CD14-positive monocyte (primary cell): ENCODE measurements around the gene ABCA4. TPM values are rescaled to one million over a fixed set of nuclear protein-coding genes. Genes with fewer than 3 reads are reported as not detected.
"Not testable (repeated sequence)": the region's sequence is repeated elsewhere in the genome, so short reads cannot be mapped to it uniquely, and the experiment has no call there.

Source experiments
- DNase-seq, 3 donors: peaks; one replicate each; pipeline ENCODE4 v3.0.0-alpha.2; 2011 to 2022
- H2AFZ ChIP-seq: 2 replicates; pipeline ENCODE4 v1.6.0; 2012; ENCODE audit warnings: mild to moderate bottlenecking, low read depth, low read length, inconsistent platforms; ENCODE audit not compliant: insufficient read depth, poor library complexity, severe bottlenecking
- H3K27ac ChIP-seq, 2 donors: 1 replicate in 1 of 2; 2 replicates in 1 of 2; pipeline ENCODE4 v1.5.1; 2012 to 2013; ENCODE audit warnings: low read length in 2 of 2, control low read depth in 1 of 2, inconsistent platforms in 1 of 2, low read depth in 1 of 2, mild to moderate bottlenecking in 1 of 2
- H3K27me3 ChIP-seq, 2 donors: one replicate each; pipeline versions ENCODE4 v1.6.0 to v1.6.1; 2011 to 2013; ENCODE audit warnings: low read length in 2 of 2; ENCODE audit not compliant: control insufficient read depth in 2 of 2, insufficient read depth in 2 of 2
- H3K36me3 ChIP-seq, 2 donors: replicated peaks in 1 of 2; 1 replicate in 1 of 2; 2 replicates in 1 of 2; pipeline versions ENCODE4 v1.5.1 to v1.6.1; 2012 to 2013; ENCODE audit warnings: low read length in 2 of 2, control low read depth in 1 of 2, inconsistent platforms in 1 of 2, mild to moderate bottlenecking in 1 of 2; ENCODE audit not compliant: insufficient read depth in 2 of 2, control insufficient read depth in 1 of 2
- H3K4me1 ChIP-seq, 2 donors: 1 replicate in 1 of 2; 2 replicates in 1 of 2; pipeline versions ENCODE4 v1.5.1 to v1.6.1; 2012 to 2013; ENCODE audit warnings: low read length in 2 of 2, control low read depth in 1 of 2, inconsistent platforms in 1 of 2, mild to moderate bottlenecking in 1 of 2, moderate library complexity in 1 of 2; ENCODE audit not compliant: insufficient read depth in 2 of 2, control insufficient read depth in 1 of 2
- H3K4me2 ChIP-seq: replicated peaks from 2 replicates; pipeline ENCODE3; 2012; ENCODE audit warnings: low read length, moderate library complexity, mild to moderate bottlenecking; ENCODE audit not compliant: poor library complexity, severe bottlenecking; ENCODE audit errors: extremely low read depth
- H3K4me3 ChIP-seq, 3 experiments: fragments of 200-600 bp in 1 of 3; sonication (generic) in 1 of 3; replicated peaks in 1 of 3; 1 replicate in 2 of 3; 2 replicates in 1 of 3; pipeline ENCODE4 v1.5.1; 2011 to 2013; ENCODE audit warnings: low read length in 3 of 3, mild to moderate bottlenecking in 3 of 3, control low read depth in 2 of 3, low read depth in 2 of 3, inconsistent platforms in 1 of 3, moderate library complexity in 1 of 3
- H3K79me2 ChIP-seq: 2 replicates; pipeline ENCODE4 v1.6.0; 2012; ENCODE audit warnings: mild to moderate bottlenecking, control low read depth, inconsistent platforms, low read length, moderate library complexity; ENCODE audit not compliant: insufficient read depth
- H3K9ac ChIP-seq: 2 replicates; pipeline ENCODE4 v1.6.0; 2017; ENCODE audit warnings: low read length, mild to moderate bottlenecking; ENCODE audit not compliant: insufficient read depth, poor library complexity, severe bottlenecking
- H3K9me3 ChIP-seq, 2 donors: replicated peaks in 1 of 2; 1 replicate in 1 of 2; 2 replicates in 1 of 2; pipeline versions ENCODE4 v1.5.1 to v1.6.1; 2012 to 2013; ENCODE audit warnings: low read length in 2 of 2, control low read depth in 1 of 2; ENCODE audit not compliant: control insufficient read depth in 1 of 2, insufficient read depth in 1 of 2
- H4K20me1 ChIP-seq: 2 replicates; pipeline ENCODE4 v1.6.0; 2012; ENCODE audit warnings: mild to moderate bottlenecking, low read length, control low read depth, moderate library complexity; ENCODE audit not compliant: insufficient read depth
- H3K27ac Mint-ChIP-seq, 7 donors: one replicate each; pipeline ENCODE4 v1.8.0; 2020; ENCODE audit warnings: mild to moderate bottlenecking in 7 of 7, mixed read lengths in 7 of 7, moderate library complexity in 6 of 7, inconsistent platforms in 2 of 7
- H3K27me3 Mint-ChIP-seq, 3 donors: one replicate each; pipeline ENCODE4 v1.8.0; 2021 to 2022; ENCODE audit warnings: low read depth in 3 of 3, mild to moderate bottlenecking in 3 of 3, mixed read lengths in 3 of 3, moderate library complexity in 3 of 3, inconsistent platforms in 1 of 3
- H3K36me3 Mint-ChIP-seq, 2 donors: one replicate each; pipeline ENCODE4 v1.8.0; 2020; ENCODE audit warnings: mixed read lengths in 2 of 2, inconsistent platforms in 1 of 2, mild to moderate bottlenecking in 1 of 2
- H3K4me1 Mint-ChIP-seq: one replicate; pipeline ENCODE4 v1.8.0; 2020; ENCODE audit warnings: mild to moderate bottlenecking, mixed read lengths
- H3K4me3 Mint-ChIP-seq, 2 donors: one replicate each; pipeline ENCODE4 v1.8.0; 2020; ENCODE audit warnings: mild to moderate bottlenecking in 2 of 2, mixed read lengths in 2 of 2, moderate library complexity in 1 of 2
- H3K9me3 Mint-ChIP-seq, 7 donors: one replicate each; pipeline ENCODE4 v1.8.0; 2020 to 2022; ENCODE audit warnings: mixed read lengths in 7 of 7, mild to moderate bottlenecking in 6 of 7, moderate library complexity in 6 of 7, inconsistent platforms in 2 of 7
- CTCF ChIP-seq: fragments of 200-600 bp; IDR thresholded peaks from one replicate; pipeline ENCODE4 v1.8.0; 2022; ENCODE audit warnings: antibody characterized with exemption, mild to moderate bottlenecking
- WGBS: methylation state at CpG from one replicate; pipeline ENCODE4 v1.1.5; 2013; ENCODE audit warnings: missing lambda C conversion rate; ENCODE audit not compliant: insufficient coverage; 5-methylcytosine and 5-hydroxymethylcytosine counted together
- intact Hi-C, 2 donors: fragments of 100-400 bp; cut with micrococcal nuclease; formaldehyde crosslinking; loops; one replicate each; pipeline versions ENCODE4 v1.15.0 to v1.15.1; 2023
- polyA plus RNA-seq, 3 donors: library from polyadenylated mRNA; depleted of rRNA in 1 of 3; unstranded in 2 of 3; stranded (reverse) in 1 of 3; fragments of 300-500 nt in 2 of 3; fragments of >200 nt in 1 of 3; fragmentation: Illumina TruSeq in 2 of 3; gene quantifications; 1 replicate in 2 of 3; 2 replicates in 1 of 3; pipeline ENCODE4 v1.2.3, GENCODE V29; 2012 to 2021

The ABCA4 gene
- polyA plus RNA-seq, 3 donors: not detected

- Histone ChIP-seq H3K4me1 (no peaks in the 10 kb centered on the region), H3K9ac (no peak overlapping the region), H2AFZ (no peak overlapping the region), H3K4me3 (no peak overlapping the region), H3K27me3 (peaks cover under 1 to 3% of the 10 kb centered on the region in 2 donors), H4K20me1 (no peaks in the 10 kb centered on the region), H3K9me3 (no peaks in the 10 kb centered on the region), H3K4me2 (no peak overlapping the region), H3K27ac (no peak overlapping the region), H3K36me3 (no peaks in the 10 kb centered on the region), H3K79me2 (no peaks in the 10 kb centered on the region)
- Mint-ChIP-seq H3K9me3 (peaks cover 0 to 9% (median 3%) of the 10 kb centered on the region in 7 donors), H3K36me3 (no peaks in the 10 kb centered on the region), H3K4me3 (no peak overlapping the region), H3K27ac (no peak overlapping the region), H3K27me3 (peaks cover 2 to 13% (median 9%) of the 10 kb centered on the region in 3 donors), H3K4me1 (no peaks in the 10 kb centered on the region)
- no CpG with 5 or more reads among the region's 5 CpGs for WGBS
- intact Hi-C loops: no loop called here
- no peak for DNase-seq
- no peak for TF ChIP-seq CTCF
Observed at GRCh38 chr1:94165843-94166242, 44.9 kb upstream of the ABCA4 start.

GRCh38 chr1:94164885-94165284 lies 43.9 kb upstream of the ABCA4 start:
- H3K27ac Mint-ChIP-seq, H3K4me1 Mint-ChIP-seq, H4K20me1 ChIP-seq, H3K9me3 Mint-ChIP-seq, H3K4me3 ChIP-seq, H3K9me3 ChIP-seq, H3K79me2 ChIP-seq, H3K4me1 ChIP-seq, H2AFZ ChIP-seq, intact Hi-C loops, H3K9ac ChIP-seq, DNase-seq, H3K27ac ChIP-seq, H3K27me3 ChIP-seq, H3K4me3 Mint-ChIP-seq, H3K36me3 ChIP-seq, H3K36me3 Mint-ChIP-seq, H3K4me2 ChIP-seq: not testable (repeated sequence)
- WGBS: no CpG with 5 or more reads among the region's 2 CpGs
- peaks cover 2 to 16% (median 9%) of the 10 kb centered on the region in 3 donors for H3K27me3 Mint-ChIP-seq

GRCh38 chr1:94164121-94164520 lies 43.2 kb upstream of the ABCA4 start:
- H3K9ac ChIP-seq, H3K27ac Mint-ChIP-seq, H3K4me3 ChIP-seq, DNase-seq, H3K4me1 ChIP-seq, H3K4me3 Mint-ChIP-seq, H3K36me3 Mint-ChIP-seq, H3K27ac ChIP-seq, H3K4me1 Mint-ChIP-seq, H3K79me2 ChIP-seq, H3K9me3 ChIP-seq, H4K20me1 ChIP-seq, H2AFZ ChIP-seq, H3K27me3 ChIP-seq, H3K36me3 ChIP-seq, H3K4me2 ChIP-seq, H3K9me3 Mint-ChIP-seq, intact Hi-C loops: not testable (repeated sequence)
- H3K27me3 Mint-ChIP-seq: peaks cover 0 to 16% (median 6%) of the 10 kb centered on the region in 3 donors
- WGBS: no CpG with 5 or more reads among the region's 1 CpG

- H2AFZ ChIP-seq, H3K27me3 ChIP-seq, intact Hi-C loops, H3K9me3 ChIP-seq, H4K20me1 ChIP-seq, H3K9ac ChIP-seq, H3K4me3 Mint-ChIP-seq, H3K27ac Mint-ChIP-seq, H3K4me1 Mint-ChIP-seq, DNase-seq, H3K36me3 ChIP-seq, H3K27ac ChIP-seq, H3K79me2 ChIP-seq, H3K4me1 ChIP-seq, H3K4me3 ChIP-seq, H3K36me3 Mint-ChIP-seq, H3K4me2 ChIP-seq: not testable (repeated sequence)
- peaks cover 0 to 14% (median 6%) of the 10 kb centered on the region in 7 donors for H3K9me3 Mint-ChIP-seq
- WGBS: 87% methylated on average over 3 of the region's 5 CpGs
- peaks cover 0 to 20% (median 6%) of the 10 kb centered on the region in 3 donors for H3K27me3 Mint-ChIP-seq
Observed at GRCh38 chr1:94163249-94163648, 42.3 kb upstream of the ABCA4 start.
